Measurements from ENCODE around the gene FOXP1.

The FOXP1 gene

DNA sequence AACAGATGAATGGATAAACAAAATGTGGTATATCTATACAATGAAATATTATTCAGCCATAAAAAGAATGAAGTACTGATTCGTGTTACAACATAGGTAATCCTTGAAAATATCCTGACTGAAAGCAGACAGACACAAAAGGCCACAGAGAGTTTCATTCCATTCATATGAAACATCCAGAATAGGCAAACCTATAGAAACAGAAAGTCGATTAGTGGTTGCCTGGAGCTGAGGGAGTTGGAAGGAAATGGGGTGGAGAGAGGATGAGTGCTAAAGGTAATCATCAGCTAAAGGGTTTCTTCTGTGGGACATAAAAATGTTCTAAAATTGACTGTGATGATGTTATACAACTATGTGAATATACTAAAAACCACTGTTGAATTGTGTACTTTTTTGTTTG is 22.9 kb downstream of the FOXP1 start:
- DNase-seq = no peak
- no peaks in the 10 kb centered on the region for H3K9me3 ChIP-seq (ENCODE audit: severe bottlenecking)
- H3K27me3 ChIP-seq (ENCODE audit: insufficient read depth, low read depth, severe bottlenecking) = no peaks in the 10 kb centered on the region
- TF ChIP-seq, protein P1, sequence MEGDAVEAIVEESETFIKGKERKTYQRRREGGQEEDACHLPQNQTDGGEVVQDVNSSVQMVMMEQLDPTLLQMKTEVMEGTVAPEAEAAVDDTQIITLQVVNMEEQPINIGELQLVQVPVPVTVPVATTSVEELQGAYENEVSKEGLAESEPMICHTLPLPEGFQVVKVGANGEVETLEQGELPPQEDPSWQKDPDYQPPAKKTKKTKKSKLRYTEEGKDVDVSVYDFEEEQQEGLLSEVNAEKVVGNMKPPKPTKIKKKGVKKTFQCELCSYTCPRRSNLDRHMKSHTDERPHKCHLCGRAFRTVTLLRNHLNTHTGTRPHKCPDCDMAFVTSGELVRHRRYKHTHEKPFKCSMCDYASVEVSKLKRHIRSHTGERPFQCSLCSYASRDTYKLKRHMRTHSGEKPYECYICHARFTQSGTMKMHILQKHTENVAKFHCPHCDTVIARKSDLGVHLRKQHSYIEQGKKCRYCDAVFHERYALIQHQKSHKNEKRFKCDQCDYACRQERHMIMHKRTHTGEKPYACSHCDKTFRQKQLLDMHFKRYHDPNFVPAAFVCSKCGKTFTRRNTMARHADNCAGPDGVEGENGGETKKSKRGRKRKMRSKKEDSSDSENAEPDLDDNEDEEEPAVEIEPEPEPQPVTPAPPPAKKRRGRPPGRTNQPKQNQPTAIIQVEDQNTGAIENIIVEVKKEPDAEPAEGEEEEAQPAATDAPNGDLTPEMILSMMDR (IDR thresholded peaks at IDR 0.05; ENCODE audit: low read depth, low read length) = no peak
- H3K36me3 ChIP-seq = no peaks in the 10 kb centered on the region
- H3K4me3 ChIP-seq (ENCODE audit: low read depth, low read length) = no peak overlapping the region
- H3K27ac ChIP-seq = no peak overlapping the region

DNA sequence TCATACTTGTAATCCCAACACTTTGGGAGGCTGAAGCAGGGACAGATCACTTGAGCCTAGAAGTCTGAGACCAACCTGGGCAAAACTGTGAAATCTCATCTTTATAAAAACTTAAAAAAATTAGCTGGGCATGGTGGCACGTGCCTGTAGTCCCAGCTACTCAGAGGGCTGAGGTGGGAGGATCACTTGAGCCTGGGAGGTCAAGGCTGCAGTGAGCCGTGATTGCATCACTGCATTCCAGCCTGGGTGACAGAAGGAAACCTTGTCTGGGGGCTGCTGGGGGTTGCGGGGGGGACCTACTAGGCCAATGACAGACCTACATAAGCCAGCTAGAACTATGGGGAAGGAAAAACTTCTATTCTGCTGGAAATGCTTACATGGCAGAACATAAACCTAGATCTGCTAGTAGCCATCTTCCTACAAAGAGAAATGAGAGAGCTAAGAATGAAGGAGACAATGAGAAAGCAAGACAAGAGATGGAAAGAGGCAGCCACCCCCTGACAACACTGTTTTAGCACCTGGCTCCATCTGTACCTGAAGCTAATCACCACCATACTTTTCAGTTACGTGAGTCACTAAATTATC is 23.9 kb downstream of the FOXP1 start:
- TF ChIP-seq, protein P1 (IDR thresholded peaks at IDR 0.05; ENCODE audit: low read depth, low read length) = no peak
- no peaks in the 10 kb centered on the region for H3K27me3 ChIP-seq (ENCODE audit: insufficient read depth, low read depth, severe bottlenecking)

DNA sequence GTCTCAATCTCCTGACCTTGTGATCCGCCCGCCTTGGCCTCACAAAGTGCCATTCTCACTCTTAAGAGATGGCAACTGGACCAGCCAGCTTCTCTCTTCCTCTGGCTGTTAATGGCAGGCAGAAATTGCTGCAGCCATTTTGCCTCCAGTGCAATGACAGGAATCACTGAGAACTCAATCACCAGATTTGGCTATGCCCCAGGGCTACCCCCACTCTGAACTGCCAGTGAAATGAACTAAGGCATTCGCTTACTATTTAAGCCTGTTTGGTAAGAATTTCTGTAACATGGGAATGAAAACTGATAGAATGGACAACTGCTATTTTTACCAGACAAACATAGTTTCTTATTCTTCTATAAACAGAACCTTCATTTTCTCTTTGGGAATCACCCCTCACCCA is 24.5 kb downstream of the FOXP1 start:
- Histone ChIP-seq H3K27ac (no peak overlapping the region), H3K27me3 (ENCODE audit: insufficient read depth, low read depth, severe bottlenecking) (no peaks in the 10 kb centered on the region), H3K9me3 (ENCODE audit: severe bottlenecking) (no peaks in the 10 kb centered on the region), H3K36me3 (no peaks in the 10 kb centered on the region), H3K4me3 (ENCODE audit: low read depth, low read length) (no peak overlapping the region)
- TF ChIP-seq, protein P1 (IDR thresholded peaks at IDR 0.05; ENCODE audit: low read depth, low read length) = no peak
- DNase-seq = no peak

More for the DNA sequence above, 23.9 kb downstream of the FOXP1 start:
- H3K36me3 ChIP-seq = no peaks in the 10 kb centered on the region
- no peak overlapping the region for H3K4me3 ChIP-seq (ENCODE audit: low read depth, low read length)
- no peak for DNase-seq
- H3K9me3 ChIP-seq (ENCODE audit: severe bottlenecking) = no peaks in the 10 kb centered on the region
- no peak overlapping the region for H3K27ac ChIP-seq

DNA sequence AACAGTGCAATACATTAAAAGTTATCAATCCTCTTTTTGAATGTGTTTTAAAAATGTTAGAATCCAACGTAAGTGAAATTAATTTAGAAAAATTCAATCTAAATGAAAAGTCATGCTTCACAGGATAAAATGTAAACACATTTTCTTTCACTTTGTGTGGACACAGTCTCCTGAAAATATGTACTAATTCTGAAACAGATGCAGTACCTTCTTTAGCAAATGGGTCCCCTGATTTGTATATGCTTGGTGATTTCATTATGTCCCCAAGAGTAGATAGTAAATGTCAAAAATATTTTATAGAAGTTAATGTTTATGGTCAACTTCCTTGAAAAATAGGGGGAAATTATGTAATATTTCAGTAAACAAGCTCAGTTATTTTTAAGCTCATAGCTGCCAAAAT is 28.9 kb downstream of the FOXP1 start:
- Histone ChIP-seq H3K9me3 (ENCODE audit: severe bottlenecking) (no peaks in the 10 kb centered on the region), H3K27me3 (ENCODE audit: insufficient read depth, low read depth, severe bottlenecking) (no peaks in the 10 kb centered on the region), H3K4me3 (ENCODE audit: low read depth, low read length) (no peak overlapping the region), H3K27ac (no peak overlapping the region), H3K36me3 (no peaks in the 10 kb centered on the region)
- TF ChIP-seq, protein P1 (IDR thresholded peaks at IDR 0.05; ENCODE audit: low read depth, low read length) = no peak
- DNase-seq = no peak

DNA sequence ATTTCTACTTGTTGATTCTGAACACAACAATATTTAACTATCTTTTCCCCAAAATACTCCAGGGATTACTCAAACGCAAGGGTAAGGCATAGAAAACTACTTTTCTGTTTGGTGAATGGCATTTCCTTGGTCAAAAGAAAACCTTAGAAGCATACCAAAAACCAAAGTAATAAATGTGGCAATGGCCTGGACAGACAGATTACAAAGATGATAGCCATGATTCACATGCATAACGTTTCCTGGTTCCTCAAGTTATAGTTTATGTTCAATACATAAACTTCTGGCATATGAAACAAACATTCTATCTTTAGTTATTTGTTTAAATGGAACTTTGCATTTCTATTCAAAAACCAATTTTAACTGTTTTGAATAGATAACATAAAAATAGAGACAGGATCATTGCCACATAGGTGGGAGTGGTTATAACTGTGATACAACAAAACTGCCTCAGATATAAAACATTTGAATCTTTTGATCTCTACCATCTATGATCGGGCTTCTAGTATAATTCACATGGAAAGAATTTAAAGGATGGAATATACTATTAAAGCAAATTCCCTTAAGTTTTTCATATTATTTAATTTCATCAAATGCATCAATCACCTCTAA is 32.1 kb downstream of the FOXP1 start:
- Histone ChIP-seq H3K36me3 (no peaks in the 10 kb centered on the region), H3K27ac (no peak overlapping the region), H3K4me3 (ENCODE audit: low read depth, low read length) (no peak overlapping the region), H3K27me3 (ENCODE audit: insufficient read depth, low read depth, severe bottlenecking) (no peaks in the 10 kb centered on the region), H3K9me3 (ENCODE audit: severe bottlenecking) (no peaks in the 10 kb centered on the region)
- TF ChIP-seq, protein P1 (IDR thresholded peaks at IDR 0.05; ENCODE audit: low read depth, low read length) = no peak
- DNase-seq = no peak

DNA sequence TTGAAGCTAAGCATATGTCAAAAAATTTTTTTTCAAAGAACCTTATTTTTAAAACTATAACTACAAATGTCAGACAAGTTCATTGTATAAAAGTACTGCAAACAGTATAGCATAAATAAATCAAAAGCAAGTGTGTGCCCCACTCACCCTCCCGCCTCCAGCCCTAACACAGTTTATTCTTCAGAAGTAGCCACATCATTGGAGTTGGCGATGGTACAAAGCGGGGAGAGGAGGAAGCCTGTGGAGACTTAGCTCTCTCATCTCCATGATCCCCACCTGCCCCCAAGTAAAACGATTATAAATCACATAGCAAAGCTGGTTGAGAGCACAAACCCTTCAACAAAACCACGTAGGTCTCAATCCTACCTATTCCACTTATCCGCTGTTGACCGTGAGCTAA is 33.6 kb downstream of the FOXP1 start:
- no peak overlapping the region for H3K27ac ChIP-seq
- DNase-seq = no peak
- TF ChIP-seq, protein P1 (IDR thresholded peaks at IDR 0.05; ENCODE audit: low read depth, low read length) = no peak
- no peaks in the 10 kb centered on the region for H3K36me3 ChIP-seq
- H3K9me3 ChIP-seq (ENCODE audit: severe bottlenecking) = no peaks in the 10 kb centered on the region
- H3K27me3 ChIP-seq (ENCODE audit: insufficient read depth, low read depth, severe bottlenecking) = no peaks in the 10 kb centered on the region
- no peak overlapping the region for H3K4me3 ChIP-seq (ENCODE audit: low read depth, low read length)

Measured in WERI-Rb-1 (cell line).